Thyroid gland (tissue), 4 donors: ENCODE data around the gene SRSF2. TPM values are rescaled to one million over a fixed set of nuclear protein-coding genes. Genes with fewer than 3 reads are reported as not detected.
A peak's percentile ranks its signal among the peaks of the same experiment; 100 is the strongest.

Experiments used
- DNase-seq, 2 donors: peaks; one replicate each; pipeline ENCODE4 v3.0.0-alpha.2; 2019
- H3K27ac ChIP-seq, 3 donors: fragments of 200-600 bp; sonication (generic); 1 replicate in 2 of 3; 2 replicates in 1 of 3; pipeline ENCODE4 v1.5.1; 2016 to 2019; ENCODE audit warnings: mild to moderate bottlenecking in 1 of 3, moderate library complexity in 1 of 3
- H3K27me3 ChIP-seq: fragments of 200-600 bp; sonication (generic); one replicate; pipeline ENCODE4 v1.5.1; 2019
- H3K36me3 ChIP-seq, 2 donors: fragments of 200-600 bp; sonication (generic); one replicate each; pipeline ENCODE4 v1.5.1; 2016 to 2019
- H3K4me1 ChIP-seq, 2 donors: fragments of 200-600 bp; sonication (generic); one replicate each; pipeline ENCODE4 v1.5.1; 2017 to 2019
- H3K4me3 ChIP-seq, 3 donors: fragments of 200-600 bp; sonication (generic); replicated peaks in 1 of 3; 1 replicate in 2 of 3; 2 replicates in 1 of 3; pipeline ENCODE4 v1.5.1; 2016; ENCODE audit warnings: mild to moderate bottlenecking in 1 of 3
- H3K9me3 ChIP-seq: fragments of 200-600 bp; sonication (generic); one replicate; pipeline ENCODE4 v1.5.1; 2017
- POLR2A ChIP-seq, 2 donors: fragments of 450-650 bp; IDR thresholded peaks; one replicate each; pipeline ENCODE4 v1.6.1; 2017; ENCODE audit warnings: antibody characterized with exemption in 2 of 2, mild to moderate bottlenecking in 2 of 2, moderate library complexity in 1 of 2
- WGBS, 2 donors: methylation state at CpG; one replicate each; pipeline ENCODE4 v1.1.5; 2017; 5-methylcytosine and 5-hydroxymethylcytosine counted together
- intact Hi-C: fragments of 100-400 bp; cut with DNase I; formaldehyde crosslinking; loops from one replicate; pipeline ENCODE4 v1.15.1; 2023
- total RNA-seq, 4 donors: library from RNA; depleted of rRNA; stranded (reverse); fragments of >200 nt; gene quantifications; one replicate each; pipeline ENCODE4 v1.2.3, GENCODE V29; 2016
- TF ChIP-seq, protein P1 (sequence below), 6 experiments: fragments of 200-600 bp in 3 of 6; fragments of 450-650 bp in 3 of 6; sonication (generic) in 3 of 6; IDR thresholded peaks; one replicate each; pipeline ENCODE4 v1.5.1; 2016 to 2019; ENCODE audit warnings: antibody characterized with exemption in 6 of 6, mild to moderate bottlenecking in 2 of 6, inconsistent platforms in 1 of 6, moderate library complexity in 1 of 6

The SRSF2 gene
- total RNA-seq, 4 donors from 2014 or later: 269 to 614 (median 400) TPM

DNA sequence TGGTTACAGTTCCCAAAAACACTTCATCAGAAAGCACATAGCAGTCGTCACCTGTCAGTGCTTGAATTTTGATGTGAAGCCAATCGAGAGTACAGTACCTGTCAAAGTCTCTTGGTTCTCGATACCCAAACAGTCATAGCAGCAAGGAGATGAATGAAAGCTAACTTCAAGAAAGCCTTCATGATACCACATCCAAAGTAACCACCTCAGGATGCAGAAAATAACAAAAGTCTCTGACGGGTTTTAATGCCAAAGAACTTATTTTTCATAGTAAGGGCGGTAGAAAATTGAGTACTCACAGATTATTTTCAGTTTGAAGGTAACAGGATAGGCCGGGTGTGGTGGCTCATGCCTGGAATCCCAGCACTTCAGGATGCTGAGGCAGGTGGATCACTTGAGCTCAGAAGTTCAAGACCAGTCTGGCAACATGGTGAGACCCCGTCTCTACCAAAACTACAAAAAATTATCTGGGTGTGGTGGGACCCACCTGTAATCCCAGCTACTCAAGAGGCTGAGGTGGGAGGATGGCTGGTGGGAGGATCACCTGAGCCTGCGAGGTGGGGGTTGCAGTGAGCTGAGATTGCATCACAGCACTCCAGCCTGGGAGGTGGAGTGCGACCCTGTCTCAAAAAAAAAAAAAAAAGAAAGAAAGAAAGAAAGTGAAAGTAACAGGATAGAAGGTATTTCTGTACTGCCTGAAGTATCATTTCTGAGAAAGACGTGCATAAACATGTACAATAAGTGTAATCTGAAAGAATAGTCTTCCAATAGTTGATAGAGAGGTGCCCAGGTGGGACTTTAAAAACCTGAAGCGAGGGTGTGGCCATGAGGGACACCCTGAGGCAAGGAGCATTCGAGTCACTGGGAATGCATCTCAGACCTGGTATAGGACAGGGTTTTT, 16.2 kb upstream of the SRSF2 start:
- DNase-seq: peak; percentile 15 to 37

DNA sequence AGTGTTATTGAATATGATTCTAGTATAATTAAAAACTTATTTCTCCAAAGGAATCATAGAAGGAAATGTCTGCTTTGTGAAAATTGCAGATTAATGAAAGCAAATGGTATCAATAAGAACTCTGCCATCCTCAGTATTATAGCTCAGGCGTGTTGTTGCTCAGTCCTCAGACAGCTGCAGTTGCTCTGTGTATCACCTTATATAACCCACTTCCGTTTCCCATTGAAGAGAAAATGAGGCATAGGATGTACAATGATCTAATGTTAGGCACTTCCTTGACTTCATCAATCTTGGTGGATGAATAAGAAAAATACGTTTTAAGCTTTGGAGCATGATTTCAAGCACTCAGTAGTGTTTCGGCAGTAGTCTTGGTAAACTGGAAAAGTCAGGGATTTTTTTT, 14.9 kb upstream of the SRSF2 start:
- WGBS, 2 donors: 88 to 92% methylated on average over 4 of the region's 4 CpGs
- Histone ChIP-seq H3K27me3 (no peaks in the 10 kb centered on the region), H3K36me3 (peaks cover 0 to 6% of the 10 kb centered on the region in 2 donors), H3K4me3 (no peak overlapping the region), H3K27ac (no peak overlapping the region), H3K9me3 (no peaks in the 10 kb centered on the region), H3K4me1 (no peaks in the 10 kb centered on the region)
- TF ChIP-seq, protein P1, sequence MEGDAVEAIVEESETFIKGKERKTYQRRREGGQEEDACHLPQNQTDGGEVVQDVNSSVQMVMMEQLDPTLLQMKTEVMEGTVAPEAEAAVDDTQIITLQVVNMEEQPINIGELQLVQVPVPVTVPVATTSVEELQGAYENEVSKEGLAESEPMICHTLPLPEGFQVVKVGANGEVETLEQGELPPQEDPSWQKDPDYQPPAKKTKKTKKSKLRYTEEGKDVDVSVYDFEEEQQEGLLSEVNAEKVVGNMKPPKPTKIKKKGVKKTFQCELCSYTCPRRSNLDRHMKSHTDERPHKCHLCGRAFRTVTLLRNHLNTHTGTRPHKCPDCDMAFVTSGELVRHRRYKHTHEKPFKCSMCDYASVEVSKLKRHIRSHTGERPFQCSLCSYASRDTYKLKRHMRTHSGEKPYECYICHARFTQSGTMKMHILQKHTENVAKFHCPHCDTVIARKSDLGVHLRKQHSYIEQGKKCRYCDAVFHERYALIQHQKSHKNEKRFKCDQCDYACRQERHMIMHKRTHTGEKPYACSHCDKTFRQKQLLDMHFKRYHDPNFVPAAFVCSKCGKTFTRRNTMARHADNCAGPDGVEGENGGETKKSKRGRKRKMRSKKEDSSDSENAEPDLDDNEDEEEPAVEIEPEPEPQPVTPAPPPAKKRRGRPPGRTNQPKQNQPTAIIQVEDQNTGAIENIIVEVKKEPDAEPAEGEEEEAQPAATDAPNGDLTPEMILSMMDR (IDR thresholded peaks at IDR 0.05): no peak
- no peak for TF ChIP-seq POLR2A (IDR thresholded peaks at IDR 0.05)
- intact Hi-C loops: no loop called here
- no peak for DNase-seq

More for the DNA sequence above, 16.2 kb upstream of the SRSF2 start:
- Histone ChIP-seq H3K27ac (no peak overlapping the region), H3K4me3 (no peak overlapping the region), H3K4me1 (no peaks in the 10 kb centered on the region), H3K9me3 (no peaks in the 10 kb centered on the region), H3K36me3 (peaks cover 0 to 6% of the 10 kb centered on the region in 2 donors), H3K27me3 (no peaks in the 10 kb centered on the region)
- 85 to 91% methylated on average over 12 of the region's 12 CpGs for WGBS, 2 donors
- no peak for TF ChIP-seq POLR2A (IDR thresholded peaks at IDR 0.05)
- TF ChIP-seq, protein P1 (IDR thresholded peaks at IDR 0.05): no peak
- intact Hi-C loops: no loop called here

GRCh38 chr17:76751416-76751993, 14.4 kb upstream of the SRSF2 start:
- WGBS, 2 donors: 89 to 95% methylated on average over 3 of the region's 3 CpGs
- H3K4me3 ChIP-seq: no peak overlapping the region
- no peaks in the 10 kb centered on the region for H3K27me3 ChIP-seq
- no peaks in the 10 kb centered on the region for H3K9me3 ChIP-seq
- no peak overlapping the region for H3K27ac ChIP-seq
- DNase-seq: no peak
- H3K36me3 ChIP-seq: peaks cover 0 to 8% of the 10 kb centered on the region in 2 donors
- intact Hi-C loops: no loop called here
- no peaks in the 10 kb centered on the region for H3K4me1 ChIP-seq
- TF ChIP-seq, protein P1 (IDR thresholded peaks at IDR 0.05): no peak
- no peak for TF ChIP-seq POLR2A (IDR thresholded peaks at IDR 0.05)

GRCh38 chr17:76748657-76749056, 11.5 kb upstream of the SRSF2 start:
- H3K36me3 ChIP-seq: peaks cover 12 to 23% of the 10 kb centered on the region in 2 donors
- no peaks in the 10 kb centered on the region for H3K27me3 ChIP-seq
- WGBS, 2 donors: 94 to 97% methylated on average over 1 of the region's 1 CpG
- H3K9me3 ChIP-seq: no peaks in the 10 kb centered on the region
- TF ChIP-seq, protein P1 (IDR thresholded peaks at IDR 0.05): no peak
- TF ChIP-seq POLR2A (IDR thresholded peaks at IDR 0.05): no peak
- H3K4me1 ChIP-seq: no peaks in the 10 kb centered on the region
- intact Hi-C loops: no loop called here
- H3K27ac ChIP-seq: no peak overlapping the region
- no peak for DNase-seq
- no peak overlapping the region for H3K4me3 ChIP-seq
